Measurements from ENCODE around the gene FAT1.

DNA sequence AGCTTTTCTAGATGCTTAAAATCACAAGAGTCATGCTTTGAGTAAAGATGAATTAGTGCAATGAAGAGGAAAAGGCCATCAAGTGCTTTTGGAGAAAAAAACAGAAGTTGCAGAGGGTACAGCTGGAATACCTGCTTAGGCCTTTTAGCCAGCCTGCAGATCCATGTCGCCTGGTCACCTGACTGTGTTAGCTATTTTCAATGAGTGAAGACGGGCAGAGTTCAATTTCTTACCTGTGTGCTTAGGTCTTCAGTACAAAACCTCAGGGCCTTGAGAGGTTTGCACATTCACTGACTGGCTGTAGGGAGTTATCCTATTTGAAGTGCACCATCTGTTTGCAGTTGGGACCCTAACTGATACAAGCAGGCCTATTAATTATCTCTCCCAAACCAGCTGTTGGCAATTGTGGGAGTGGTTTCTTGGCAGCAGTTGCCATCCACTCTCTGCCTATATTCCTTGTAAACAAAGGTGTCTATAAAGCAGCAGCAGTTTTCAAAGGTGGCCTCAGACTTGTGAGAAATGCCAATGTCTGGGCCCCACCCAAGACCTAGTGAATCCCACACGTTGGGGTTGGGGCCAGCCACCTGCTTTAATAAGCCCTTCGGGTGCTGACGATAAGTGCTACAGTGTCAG, 16.3 kb upstream of the FAT1 start:
- TF ChIP-seq, protein P1, sequence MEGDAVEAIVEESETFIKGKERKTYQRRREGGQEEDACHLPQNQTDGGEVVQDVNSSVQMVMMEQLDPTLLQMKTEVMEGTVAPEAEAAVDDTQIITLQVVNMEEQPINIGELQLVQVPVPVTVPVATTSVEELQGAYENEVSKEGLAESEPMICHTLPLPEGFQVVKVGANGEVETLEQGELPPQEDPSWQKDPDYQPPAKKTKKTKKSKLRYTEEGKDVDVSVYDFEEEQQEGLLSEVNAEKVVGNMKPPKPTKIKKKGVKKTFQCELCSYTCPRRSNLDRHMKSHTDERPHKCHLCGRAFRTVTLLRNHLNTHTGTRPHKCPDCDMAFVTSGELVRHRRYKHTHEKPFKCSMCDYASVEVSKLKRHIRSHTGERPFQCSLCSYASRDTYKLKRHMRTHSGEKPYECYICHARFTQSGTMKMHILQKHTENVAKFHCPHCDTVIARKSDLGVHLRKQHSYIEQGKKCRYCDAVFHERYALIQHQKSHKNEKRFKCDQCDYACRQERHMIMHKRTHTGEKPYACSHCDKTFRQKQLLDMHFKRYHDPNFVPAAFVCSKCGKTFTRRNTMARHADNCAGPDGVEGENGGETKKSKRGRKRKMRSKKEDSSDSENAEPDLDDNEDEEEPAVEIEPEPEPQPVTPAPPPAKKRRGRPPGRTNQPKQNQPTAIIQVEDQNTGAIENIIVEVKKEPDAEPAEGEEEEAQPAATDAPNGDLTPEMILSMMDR (IDR thresholded peaks at IDR 0.05): no peak
- no peak for TF ChIP-seq EZH2 (IDR thresholded peaks at IDR 0.05; ENCODE audit: borderline replicate concordance, insufficient read depth, low read depth, low read length, poor library complexity, severe bottlenecking)
